Body of pancreas (tissue), 4 donors: ENCODE measurements around the gene STOML2.

Source experiments
- POLR2A ChIP-seq, 3 donors: fragments of 450-650 bp; IDR thresholded peaks; one replicate each; pipeline ENCODE4 v1.6.1; 2016; ENCODE audit warnings: antibody characterized with exemption in 3 of 3, mild to moderate bottlenecking in 2 of 3
- TF ChIP-seq, protein P1 (sequence below), 7 experiments: fragments of 450-650 bp in 4 of 7; fragments of 200-600 bp in 3 of 7; sonication (generic) in 3 of 7; IDR thresholded peaks; one replicate each; pipeline ENCODE4 v1.5.1; 2016 to 2019; ENCODE audit warnings: antibody characterized with exemption in 7 of 7

- TF ChIP-seq, protein P1, sequence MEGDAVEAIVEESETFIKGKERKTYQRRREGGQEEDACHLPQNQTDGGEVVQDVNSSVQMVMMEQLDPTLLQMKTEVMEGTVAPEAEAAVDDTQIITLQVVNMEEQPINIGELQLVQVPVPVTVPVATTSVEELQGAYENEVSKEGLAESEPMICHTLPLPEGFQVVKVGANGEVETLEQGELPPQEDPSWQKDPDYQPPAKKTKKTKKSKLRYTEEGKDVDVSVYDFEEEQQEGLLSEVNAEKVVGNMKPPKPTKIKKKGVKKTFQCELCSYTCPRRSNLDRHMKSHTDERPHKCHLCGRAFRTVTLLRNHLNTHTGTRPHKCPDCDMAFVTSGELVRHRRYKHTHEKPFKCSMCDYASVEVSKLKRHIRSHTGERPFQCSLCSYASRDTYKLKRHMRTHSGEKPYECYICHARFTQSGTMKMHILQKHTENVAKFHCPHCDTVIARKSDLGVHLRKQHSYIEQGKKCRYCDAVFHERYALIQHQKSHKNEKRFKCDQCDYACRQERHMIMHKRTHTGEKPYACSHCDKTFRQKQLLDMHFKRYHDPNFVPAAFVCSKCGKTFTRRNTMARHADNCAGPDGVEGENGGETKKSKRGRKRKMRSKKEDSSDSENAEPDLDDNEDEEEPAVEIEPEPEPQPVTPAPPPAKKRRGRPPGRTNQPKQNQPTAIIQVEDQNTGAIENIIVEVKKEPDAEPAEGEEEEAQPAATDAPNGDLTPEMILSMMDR (IDR thresholded peaks at IDR 0.05) = no peak
- TF ChIP-seq POLR2A (IDR thresholded peaks at IDR 0.05) = no peak
Measured at GRCh38 chr9:35054185-35054835, 48.6 kb downstream of the STOML2 start.
